CD8-positive, alpha-beta memory T cell (primary cell): ENCODE measurements around the gene PDE8A. TPM values are rescaled to one million over a fixed set of nuclear protein-coding genes. Genes with fewer than 3 reads are reported as not detected.

ENCODE experiments used
- CTCF ChIA-PET: fragments of 350-600 bp; sonication (Branson Sonifier 250); formaldehyde crosslinking; loops from one replicate; lab custom pipeline; 2021; ENCODE audit warnings: antibody characterized with exemption; lab: Charles Lee
- POLR2A ChIA-PET: fragments of 350-600 bp; sonication (Branson Sonifier 250); formaldehyde crosslinking; loops from one replicate; lab custom pipeline; 2021; ENCODE audit warnings: antibody characterized with exemption; lab: Charles Lee
- DNase-seq, 5 donors: peaks; one replicate each; pipeline versions ENCODE4 v3.0.0 to v3.0.0-alpha.2; 2020 to 2022; ENCODE audit warnings: mixed read lengths in 1 of 5
- H3K27ac ChIP-seq: one replicate; pipeline ENCODE4 v1.7.0; 2013; ENCODE audit warnings: low read depth, mild to moderate bottlenecking, low read length, moderate library complexity
- H3K27me3 ChIP-seq: 2 replicates; pipeline ENCODE4 v1.7.0; 2013; ENCODE audit warnings: low read length, mild to moderate bottlenecking; ENCODE audit not compliant: insufficient read depth, poor library complexity, severe bottlenecking
- H3K36me3 ChIP-seq: 2 replicates; pipeline ENCODE4 v1.7.0; 2013; ENCODE audit warnings: mild to moderate bottlenecking, low read length, moderate library complexity; ENCODE audit not compliant: insufficient read depth
- H3K4me1 ChIP-seq: 2 replicates; pipeline ENCODE4 v1.7.0; 2013; ENCODE audit warnings: mild to moderate bottlenecking, low read length, moderate library complexity; ENCODE audit not compliant: insufficient read depth
- H3K4me3 ChIP-seq: 2 replicates; pipeline ENCODE4 v1.7.0; 2013; ENCODE audit warnings: mild to moderate bottlenecking, low read length
- H3K9me3 ChIP-seq: 2 replicates; pipeline ENCODE4 v1.7.0; 2013; ENCODE audit warnings: mild to moderate bottlenecking, low read length
- H3K27ac Mint-ChIP-seq, 8 donors: one replicate each; pipeline ENCODE4 v1.8.0; 2020 to 2021; ENCODE audit warnings: mixed read lengths in 8 of 8, mild to moderate bottlenecking in 6 of 8, inconsistent platforms in 3 of 8, moderate library complexity in 3 of 8
- H3K27me3 Mint-ChIP-seq, 2 donors: one replicate each; pipeline ENCODE4 v1.8.0; 2020 to 2021; ENCODE audit warnings: mixed read lengths in 2 of 2, mild to moderate bottlenecking in 1 of 2, moderate library complexity in 1 of 2
- H3K36me3 Mint-ChIP-seq, 3 donors: one replicate each; pipeline ENCODE4 v1.8.0; 2020 to 2021; ENCODE audit warnings: mixed read lengths in 3 of 3, inconsistent platforms in 1 of 3, mild to moderate bottlenecking in 1 of 3
- H3K4me1 Mint-ChIP-seq, 3 donors: one replicate each; pipeline ENCODE4 v1.8.0; 2020 to 2021; ENCODE audit warnings: mixed read lengths in 3 of 3, inconsistent platforms in 1 of 3, mild to moderate bottlenecking in 1 of 3
- H3K4me3 Mint-ChIP-seq, 7 donors: one replicate each; pipeline ENCODE4 v1.8.0; 2020 to 2021; ENCODE audit warnings: mixed read lengths in 7 of 7, mild to moderate bottlenecking in 6 of 7, moderate library complexity in 4 of 7, inconsistent platforms in 2 of 7
- H3K9me3 Mint-ChIP-seq, 5 donors: one replicate each; pipeline ENCODE4 v1.8.0; 2020 to 2022; ENCODE audit warnings: mixed read lengths in 5 of 5, mild to moderate bottlenecking in 3 of 5, moderate library complexity in 2 of 5, inconsistent platforms in 1 of 5
- polyA plus RNA-seq: library from polyadenylated mRNA; unstranded; fragments of 300-500 nt; fragmentation: Illumina TruSeq; gene quantifications from one replicate; pipeline ENCODE4 v1.2.3, GENCODE V29; 2021
- total RNA-seq, 2 experiments: library from RNA; stranded (reverse); gene quantifications; one replicate each; pipeline ENCODE4 v1.2.3, GENCODE V29; 2021

The PDE8A gene
- total and polyA plus RNA-seq, 3 experiments from 2014 or later = 4.4 to 17.6 (median 14.3) TPM

GRCh38 chr15:84967380-84967779 is 14.3 kb upstream of the PDE8A start:
- no peak overlapping the region for H3K4me3 ChIP-seq
- Mint-ChIP-seq H3K4me1 (no peaks in the 10 kb centered on the region), H3K27ac (no peak overlapping the region), H3K4me3 (no peak overlapping the region), H3K9me3 (peaks cover 0 to 3% (median 0%) of the 10 kb centered on the region in 5 donors), H3K27me3 (peaks cover 10 to 16% of the 10 kb centered on the region in 2 donors), H3K36me3 (peaks cover 0 to 10% (median 0%) of the 10 kb centered on the region in 3 donors)
- H3K4me1 ChIP-seq = no peaks in the 10 kb centered on the region
- no peaks in the 10 kb centered on the region for H3K36me3 ChIP-seq
- no peak overlapping the region for H3K27ac ChIP-seq
- ChIA-PET POLR2A (no interaction called here), CTCF (no interaction called here)
- DNase-seq = no peak
- no peaks in the 10 kb centered on the region for H3K27me3 ChIP-seq
- H3K9me3 ChIP-seq = no peaks in the 10 kb centered on the region

- Histone ChIP-seq H3K4me1 (no peaks in the 10 kb centered on the region), H3K36me3 (no peaks in the 10 kb centered on the region), H3K9me3 (no peaks in the 10 kb centered on the region), H3K4me3 (no peak overlapping the region), H3K27ac (no peak overlapping the region), H3K27me3 (no peaks in the 10 kb centered on the region)
- no peak overlapping the region for H3K27ac Mint-ChIP-seq
- ChIA-PET CTCF (no interaction called here), POLR2A (no interaction called here)
- H3K27me3 Mint-ChIP-seq = peaks cover 12 to 16% of the 10 kb centered on the region in 2 donors
- DNase-seq = no peak
- no peak overlapping the region for H3K4me3 Mint-ChIP-seq
- peaks cover 0 to 3% (median 0%) of the 10 kb centered on the region in 5 donors for H3K9me3 Mint-ChIP-seq
- H3K4me1 Mint-ChIP-seq = no peaks in the 10 kb centered on the region
- peaks cover 0 to 10% (median 0%) of the 10 kb centered on the region in 3 donors for H3K36me3 Mint-ChIP-seq
Measured at GRCh38 chr15:84968301-84968700, 13.4 kb upstream of the PDE8A start.

GRCh38 chr15:84969257-84969656 is 12.4 kb upstream of the PDE8A start:
- no peak overlapping the region for H3K4me3 ChIP-seq
- no peaks in the 10 kb centered on the region for H3K9me3 ChIP-seq
- Mint-ChIP-seq H3K9me3 (peaks cover 0 to 3% (median 0%) of the 10 kb centered on the region in 5 donors), H3K27me3 (peaks cover 11 to 12% of the 10 kb centered on the region in 2 donors), H3K36me3 (peaks cover 0 to 10% (median 0%) of the 10 kb centered on the region in 3 donors), H3K27ac (no peak overlapping the region), H3K4me3 (no peak overlapping the region), H3K4me1 (no peaks in the 10 kb centered on the region)
- H3K36me3 ChIP-seq = no peaks in the 10 kb centered on the region
- no peaks in the 10 kb centered on the region for H3K4me1 ChIP-seq
- no peak overlapping the region for H3K27ac ChIP-seq
- DNase-seq = no peak
- H3K27me3 ChIP-seq = no peaks in the 10 kb centered on the region
- ChIA-PET POLR2A (no interaction called here), CTCF (no interaction called here)

GRCh38 chr15:84970843-84971242 is 10.8 kb upstream of the PDE8A start:
- Mint-ChIP-seq H3K4me3 (no peak overlapping the region), H3K9me3 (no peaks in the 10 kb centered on the region), H3K4me1 (no peaks in the 10 kb centered on the region), H3K36me3 (peaks cover 0 to 3% (median 0%) of the 10 kb centered on the region in 3 donors), H3K27me3 (peaks cover 6 to 12% of the 10 kb centered on the region in 2 donors), H3K27ac (no peak overlapping the region)
- H3K4me3 ChIP-seq = no peak overlapping the region
- no peaks in the 10 kb centered on the region for H3K27me3 ChIP-seq
- H3K4me1 ChIP-seq = no peaks in the 10 kb centered on the region
- ChIA-PET CTCF (interaction anchor here (1.4 kb wide), 1 partner anchor 15 kb away, joined by 4 read pairs; no protein-coding TSS in a partner anchor), POLR2A (no interaction called here)
- H3K27ac ChIP-seq = no peak overlapping the region
- no peak for DNase-seq
- no peaks in the 10 kb centered on the region for H3K36me3 ChIP-seq
- no peaks in the 10 kb centered on the region for H3K9me3 ChIP-seq

GRCh38 chr15:84973492-84974460 is 7.9 kb upstream of the PDE8A start:
- Histone ChIP-seq H3K9me3 (no peaks in the 10 kb centered on the region), H3K4me3 (no peak overlapping the region), H3K4me1 (no peaks in the 10 kb centered on the region), H3K36me3 (no peaks in the 10 kb centered on the region), H3K27me3 (no peaks in the 10 kb centered on the region), H3K27ac (no peak overlapping the region)
- POLR2A ChIA-PET = interaction anchor here (0.6 kb wide), 1 partner anchor 825 kb away, joined by 5 read pairs; no protein-coding TSS in a partner anchor
- H3K27me3 Mint-ChIP-seq = peaks cover 5 to 9% of the 10 kb centered on the region in 2 donors
- no peak overlapping the region for H3K27ac Mint-ChIP-seq
- CTCF ChIA-PET = no interaction called here
- no peaks in the 10 kb centered on the region for H3K9me3 Mint-ChIP-seq
- no peaks in the 10 kb centered on the region for H3K36me3 Mint-ChIP-seq
- no peaks in the 10 kb centered on the region for H3K4me1 Mint-ChIP-seq
- no peak for DNase-seq
- H3K4me3 Mint-ChIP-seq = no peak overlapping the region

GRCh38 chr15:84975871-84976351 is 5.7 kb upstream of the PDE8A start:
- Mint-ChIP-seq H3K27me3 (peaks cover 5 to 9% of the 10 kb centered on the region in 2 donors), H3K9me3 (no peaks in the 10 kb centered on the region), H3K36me3 (peaks cover 0 to 3% (median 0%) of the 10 kb centered on the region in 3 donors), H3K4me3 (no peak overlapping the region), H3K27ac (no peak overlapping the region), H3K4me1 (peaks cover 3 to 7% (median 6%) of the 10 kb centered on the region in 3 donors)
- no peaks in the 10 kb centered on the region for H3K36me3 ChIP-seq
- no peaks in the 10 kb centered on the region for H3K27me3 ChIP-seq
- CTCF ChIA-PET = no interaction called here
- H3K4me3 ChIP-seq = no peak overlapping the region
- no peak for DNase-seq
- H3K27ac ChIP-seq = no peak overlapping the region
- H3K4me1 ChIP-seq = peaks cover 8% of the 10 kb centered on the region
- H3K9me3 ChIP-seq = no peaks in the 10 kb centered on the region
- POLR2A ChIA-PET = no interaction called here

GRCh38 chr15:84976746-84977345 is 4.8 kb upstream of the PDE8A start:
- Mint-ChIP-seq H3K27me3 (peaks cover 5 to 9% of the 10 kb centered on the region in 2 donors), H3K27ac (peak overlapping the region in 1 of 8 donors; percentile 33), H3K4me3 (peak overlapping the region in 1 of 7 donors; percentile 98), H3K36me3 (peaks cover 0 to 4% (median 0%) of the 10 kb centered on the region in 3 donors), H3K4me1 (peaks cover 3 to 7% (median 6%) of the 10 kb centered on the region in 3 donors), H3K9me3 (no peaks in the 10 kb centered on the region)
- no peak overlapping the region for H3K27ac ChIP-seq
- POLR2A ChIA-PET = no interaction called here
- H3K36me3 ChIP-seq = no peaks in the 10 kb centered on the region
- no peaks in the 10 kb centered on the region for H3K27me3 ChIP-seq
- CTCF ChIA-PET = no interaction called here
- H3K4me3 ChIP-seq = no peak overlapping the region
- no peaks in the 10 kb centered on the region for H3K9me3 ChIP-seq
- DNase-seq = no peak
- H3K4me1 ChIP-seq = peaks cover 8% of the 10 kb centered on the region
